K562 (cell line): ENCODE data around the gene DDX23. TPM values are rescaled to one million over a fixed set of nuclear protein-coding genes. Genes with fewer than 3 reads are reported as not detected.

Source experiments
- ATAC-seq: fragments of 200-7000 bp; cut with Tn5 transposase; 3 replicates; pipeline ENCODE4 v1.9.1; 2020; ENCODE audit warnings: moderate library complexity
- BruUV-seq: library from RNA; stranded (reverse); fragments of 400-500 nt; replicated peaks from 2 replicates; lab custom pipeline; 2021; lab: Mats Ljungman, UMichigan
- CTCF ChIA-PET: fragments of 300-600 bp; formaldehyde crosslinking; extraction: SDS; loops from one replicate; lab custom pipeline; 2021; ENCODE audit warnings: low intra/inter-chr PET ratio; lab: Yijun Ruan, JAX
- POLR2A ChIA-PET: fragments of 300-600, 350-650 bp; sonication (Branson Sonifier 250); formaldehyde crosslinking; extraction: SDS; loops from one replicate; lab custom pipeline; 2021; ENCODE audit warnings: antibody characterized with exemption, inconsistent platforms; lab: Yijun Ruan, JAX
- DNase-seq, 4 experiments: peaks; one replicate each; pipeline versions ENCODE4 v3.0.0 to v3.0.0-alpha.2; 2011 to 2018; ENCODE audit warnings: low spot score in 3 of 4, mixed read lengths in 3 of 4; ENCODE audit errors: extremely low read depth in 1 of 4
- FAIRE-seq: peaks from 2 replicates; lab custom pipeline; 2011; peaks lifted over from hg19 to GRCh38; lab: Jason Lieb, UNC
- H2AFZ ChIP-seq: 2 replicates; pipeline ENCODE4 v1.6.0; 2011; ENCODE audit warnings: low read depth, low read length, control low read depth, inconsistent platforms
- H3K27ac ChIP-seq: fragments of 200-600 bp; 3 replicates; pipeline ENCODE4 v1.8.0; 2011; ENCODE audit warnings: low read depth, mild to moderate bottlenecking, control low read depth, inconsistent platforms, low read length, moderate library complexity, mixed read lengths; ENCODE audit errors: extremely low read depth
- H3K27me3 ChIP-seq, 2 experiments: fragments of 300-600 bp in 1 of 2; 2 replicates in 1 of 2; 3 replicates in 1 of 2; pipeline versions ENCODE4 v1.6.0 to v1.8.0; 2011; ENCODE audit warnings: inconsistent platforms in 2 of 2, low read length in 2 of 2, mild to moderate bottlenecking in 1 of 2, mixed read lengths in 1 of 2, moderate library complexity in 1 of 2; ENCODE audit not compliant: control insufficient read depth in 2 of 2, insufficient read depth in 2 of 2
- H3K36me3 ChIP-seq: fragments of 300-600 bp; 3 replicates; pipeline ENCODE4 v1.8.0; 2011; ENCODE audit warnings: mild to moderate bottlenecking, low read length, inconsistent platforms; ENCODE audit not compliant: control insufficient read depth, insufficient read depth
- H3K4me1 ChIP-seq, 2 experiments: fragments of 200-600 bp in 1 of 2; replicated peaks in 1 of 2; 2 replicates in 1 of 2; 3 replicates in 1 of 2; pipeline versions ENCODE4 v1.5.1 to v1.8.0; 2011; ENCODE audit warnings: inconsistent platforms in 2 of 2, low read length in 2 of 2, mild to moderate bottlenecking in 1 of 2, mixed read lengths in 1 of 2, moderate library complexity in 1 of 2; ENCODE audit not compliant: control insufficient read depth in 2 of 2, insufficient read depth in 2 of 2
- H3K4me2 ChIP-seq: 2 replicates; pipeline ENCODE4 v1.6.1; 2011; ENCODE audit warnings: low read length, control low read depth, inconsistent platforms, mixed read lengths; ENCODE audit not compliant: insufficient read depth
- H3K4me3 ChIP-seq: fragments of 200-600 bp; sonication (generic), shearing (Covaris generic); 2 replicates; pipeline ENCODE4 v1.5.1; 2016; ENCODE audit warnings: control low read depth, inconsistent platforms
- H3K79me2 ChIP-seq: fragments of 200-600 bp; 3 replicates; pipeline ENCODE4 v1.8.0; 2011; ENCODE audit warnings: low read length, inconsistent platforms; ENCODE audit not compliant: control insufficient read depth, insufficient read depth
- H3K9ac ChIP-seq, 2 experiments: 2 replicates each; pipeline versions ENCODE4 v1.6.0 to v1.6.1; 2011; ENCODE audit warnings: low read depth in 2 of 2, low read length in 2 of 2, control low read depth in 1 of 2, inconsistent platforms in 1 of 2, mild to moderate bottlenecking in 1 of 2, mixed read lengths in 1 of 2; ENCODE audit not compliant: insufficient read depth in 1 of 2
- H3K9me1 ChIP-seq: one replicate; pipeline ENCODE4 v1.6.0; 2011; ENCODE audit warnings: inconsistent platforms, mild to moderate bottlenecking, low read length, moderate library complexity; ENCODE audit not compliant: control insufficient read depth, insufficient read depth
- H3K9me3 ChIP-seq: replicated peaks from 2 replicates; pipeline ENCODE4 v1.5.1; 2011; ENCODE audit warnings: low read depth, low read length, inconsistent platforms; ENCODE audit not compliant: control insufficient read depth, insufficient read depth
- H4K20me1 ChIP-seq: replicated peaks from 2 replicates; pipeline ENCODE4 v1.6.1; 2011; ENCODE audit warnings: low read length, inconsistent platforms, mixed read lengths; ENCODE audit not compliant: control insufficient read depth, insufficient read depth
- ATF1 ChIP-seq, 2 experiments: fragments of 450-650 bp in 1 of 2; IDR thresholded peaks; 2 replicates each; pipeline ENCODE4 v1.6.1; 2016; ENCODE audit warnings: missing compliant biosample characterization in 1 of 2, missing genetic modification characterization in 1 of 2
- CCAR2 ChIP-seq: fragments of 200-400 bp; formaldehyde crosslinking; IDR thresholded peaks from 2 replicates; pipeline ENCODE4 v1.6.1; 2017; ENCODE audit warnings: mild to moderate bottlenecking, low read depth, low read length
- CEBPB ChIP-seq: fragments of 450-650 bp; IDR thresholded peaks from 2 replicates; pipeline ENCODE4 v1.6.1; 2016; ENCODE audit warnings: missing genetic modification characterization, missing compliant biosample characterization
- HBP1 ChIP-seq: fragments of 450-650 bp; formaldehyde crosslinking; IDR thresholded peaks from 2 replicates; pipeline ENCODE4 v1.4.0; 2022; ENCODE audit warnings: missing genetic modification characterization
- SPI1 ChIP-seq: IDR thresholded peaks from 2 replicates; pipeline ENCODE4 v1.6.1; 2011; ENCODE audit warnings: low read depth, low read length, control low read depth, borderline replicate concordance
- SRSF3 ChIP-seq: fragments of 200-400 bp; formaldehyde crosslinking; IDR thresholded peaks from 2 replicates; pipeline ENCODE4 v1.6.1; 2016; ENCODE audit warnings: mild to moderate bottlenecking, low read length, moderate library complexity; ENCODE audit not compliant: insufficient read depth
- ZFP1 ChIP-seq: fragments of 450-650 bp; formaldehyde crosslinking; IDR thresholded peaks from 2 replicates; pipeline ENCODE4 v1.4.0; 2020; ENCODE audit warnings: mild to moderate bottlenecking, mixed read lengths
- ZNF165 ChIP-seq: fragments of 250-450 bp; sonication (Bioruptor Pico); IDR thresholded peaks from 2 replicates; pipeline ENCODE4 v1.4.0; 2020; ENCODE audit warnings: borderline replicate concordance
- ZNF324 ChIP-seq: fragments of 250-450 bp; sonication (Bioruptor Pico); IDR thresholded peaks from 2 replicates; pipeline ENCODE4 v1.4.0; 2020; ENCODE audit warnings: mild to moderate bottlenecking
- ZNF511 ChIP-seq: sonication (generic); formaldehyde crosslinking; IDR thresholded peaks from 2 replicates; pipeline ENCODE4 v1.8.0; 2022; ENCODE audit warnings: mild to moderate bottlenecking, missing genetic modification reagents
- ZNF57 ChIP-seq: fragments of 450-650 bp; formaldehyde crosslinking; IDR thresholded peaks from 2 replicates; pipeline ENCODE4 v1.4.0; 2020; ENCODE audit warnings: mild to moderate bottlenecking, moderate library complexity
- ZNF696 ChIP-seq: fragments of 250-450 bp; sonication (Bioruptor Pico); conservative IDR thresholded peaks from 2 replicates; pipeline ENCODE4 v1.4.0; 2020; ENCODE audit warnings: mild to moderate bottlenecking, moderate library complexity
- WGBS: fragments of 100-300 bp; shearing (Covaris generic); methylation state at CpG from one replicate; pipeline ENCODE4 v1.1.6; 2016; ENCODE audit warnings: low coverage, mixed read lengths; ENCODE audit not compliant: insufficient coverage; ENCODE audit errors: missing lambda C conversion rate; 5-methylcytosine and 5-hydroxymethylcytosine counted together
- in situ Hi-C: fragments of 300-500 bp; cut with MboI; formaldehyde crosslinking; loops from 4 replicates; pipeline ENCODE4 v1.15.0; 2018; ENCODE audit warnings: inconsistent platforms, mixed read lengths
- intact Hi-C: fragments of 100-400 bp; cut with micrococcal nuclease; formaldehyde crosslinking; loops from 2 replicates; pipeline ENCODE4 v1.14.2; 2022
- polyA plus RNA-seq, 8 experiments: library from polyadenylated mRNA; depleted of rRNA in 4 of 8; stranded (reverse) in 5 of 8; unstranded in 3 of 8; fragments of >200 nt; fragmentation: Nextera tagmentation in 2 of 8; fragmentation: Illumina TruSeq in 1 of 8; extraction: Ambion mirVana in 2 of 8; extraction: Trizol in 1 of 8; gene quantifications; 2 replicates each; pipeline versions ENCODE4 v1.2.1 to v1.2.3, GENCODE V29; 2011 to 2014; ENCODE audit warnings: inconsistent platforms in 1 of 8, missing spikeins in 1 of 8
- total RNA-seq, 7 experiments: library from RNA; depleted of rRNA in 6 of 7; stranded (reverse); fragments of >200 nt in 6 of 7; fragmentation: Illumina TruSeq in 2 of 7; extraction: Trizol in 2 of 7; gene quantifications; 2 replicates each; pipeline versions ENCODE4 v1.2.1 to v1.2.3, GENCODE V29; 2011 to 2021; ENCODE audit warnings: low replicate concordance in 1 of 7

Gene DDX23
- total and polyA plus RNA-seq, 9 of the 15 experiments (the other 6 are each of a cell fraction or from before 2014, with no cell fraction given): 32.4 to 138 (median 104) TPM

GRCh38 chr12:48794870-48795269, 57.1 kb downstream of the DDX23 start:
- H3K27me3 ChIP-seq: peaks cover 0 to 10% of the 10 kb centered on the region in 2 experiments; a peak in 3 of 5 replicates
- H3K9ac ChIP-seq: no peak overlapping the region
- no peaks in the 10 kb centered on the region for H3K79me2 ChIP-seq
- no peak overlapping the region for H3K27ac ChIP-seq
- ChIA-PET POLR2A (interaction anchor here (0.6 to 1.1 kb wide), 2 partner anchors 27 to 251 kb away, joined by 3 to 4 read pairs; no protein-coding TSS in a partner anchor), CTCF (interaction anchor here (2.3 to 2.4 kb wide), 2 partner anchors 42 to 253 kb away, joined by 18 to 40 read pairs; no protein-coding TSS in a partner anchor)
- BruUV-seq: no TSS peak
- intact Hi-C loops (loop anchor here (1.0 kb wide), 2 partner anchors 177 to 253 kb away; no protein-coding TSS in a partner anchor), in situ Hi-C loops (loop anchor here (5.0 to 25.0 kb wide), 2 partner anchors 43 to 258 kb away; partner anchors contain the start of gene OR8S1)
- no peak for FAIRE-seq
- DNase-seq: no peak
- H3K4me3 ChIP-seq: no peak overlapping the region
- H4K20me1 ChIP-seq: 0 out of 2 replicates have a peak, but pooled peaks cover 1% of the 10 kb centered on the region
- H3K9me3 ChIP-seq: no peaks in the 10 kb centered on the region
- TF ChIP-seq ZNF511 (CRISPR knock-in tag) (no peak), ZNF696 (no peak), CCAR2 (no peak), CEBPB (tag) (no peak), ZFP1 (no peak), HBP1 (no peak), ZNF57 (no peak), SPI1 (no peak), ATF1 (CRISPR knock-in tag; IDR thresholded peaks at IDR 0.05) (no peak), ATF1 (tag; IDR thresholded peaks at IDR 0.05) (no peak), ZNF324 (no peak), SRSF3 (no peak), ZNF165 (CRISPR knock-in tag) (no peak)
- peaks cover 0 to 2% of the 10 kb centered on the region in 2 experiments; a peak in 1 of 5 replicates for H3K4me1 ChIP-seq
- no peak for ATAC-seq
- H3K9me1 ChIP-seq: no peaks in the 10 kb centered on the region
- no peaks in the 10 kb centered on the region for H3K36me3 ChIP-seq
- no peak overlapping the region for H2AFZ ChIP-seq
- 0% methylated on average over 3 of the region's 3 CpGs for WGBS
- H3K4me2 ChIP-seq: no peak overlapping the region
